HEK293 (cell line): Measurements from ENCODE around the gene TRMT44.

ENCODE experiments used
- GLI2 ChIP-seq: fragments of 450-650 bp; formaldehyde crosslinking; IDR thresholded peaks from 2 replicates; pipeline ENCODE4; 2017; ENCODE audit warnings: missing biosample characterization, missing genetic modification characterization, low read depth, borderline replicate concordance
- KLF1 ChIP-seq: fragments of 450-650 bp; formaldehyde crosslinking; IDR thresholded peaks from 2 replicates; pipeline ENCODE4 v1.5.1; 2016; ENCODE audit warnings: missing biosample characterization, missing genetic modification characterization
- KLF16 ChIP-seq: fragments of 450-650 bp; formaldehyde crosslinking; IDR thresholded peaks from 2 replicates; pipeline ENCODE4 v1.5.1; 2017; ENCODE audit warnings: missing biosample characterization, missing genetic modification characterization
- MYNN ChIP-seq: fragments of 450-650 bp; formaldehyde crosslinking; IDR thresholded peaks from 2 replicates; pipeline ENCODE4 v1.5.1; 2016; ENCODE audit warnings: missing biosample characterization, missing genetic modification characterization, borderline replicate concordance
- PRDM1 ChIP-seq: fragments of 450-650 bp; formaldehyde crosslinking; IDR thresholded peaks from 2 replicates; pipeline ENCODE4; 2016; ENCODE audit warnings: missing biosample characterization, missing genetic modification characterization
- REST ChIP-seq: fragments of 450-650 bp; formaldehyde crosslinking; IDR thresholded peaks from 2 replicates; pipeline ENCODE4 v1.5.1; 2016; ENCODE audit warnings: missing biosample characterization, missing genetic modification characterization
- ZEB2 ChIP-seq: fragments of 450-650 bp; formaldehyde crosslinking; IDR thresholded peaks from 2 replicates; pipeline ENCODE4 v1.5.1; 2016; ENCODE audit warnings: missing biosample characterization, missing genetic modification characterization
- ZNF121 ChIP-seq: fragments of 450-650 bp; formaldehyde crosslinking; IDR thresholded peaks from 2 replicates; pipeline ENCODE4 v1.5.1; 2016; ENCODE audit warnings: missing biosample characterization, missing genetic modification characterization
- ZNF140 ChIP-seq: fragments of 450-650 bp; formaldehyde crosslinking; IDR thresholded peaks from 2 replicates; pipeline ENCODE4 v1.5.1; 2016; ENCODE audit warnings: missing biosample characterization, missing genetic modification characterization
- ZNF248 ChIP-seq: fragments of 450-650 bp; formaldehyde crosslinking; IDR thresholded peaks from 2 replicates; pipeline ENCODE4 v1.5.1; 2017; ENCODE audit warnings: missing biosample characterization, missing genetic modification characterization
- ZNF311 ChIP-seq: fragments of 450-650 bp; formaldehyde crosslinking; IDR thresholded peaks from 2 replicates; pipeline ENCODE4 v1.5.1; 2017; ENCODE audit warnings: missing biosample characterization, missing genetic modification characterization, borderline replicate concordance
- ZNF549 ChIP-seq: fragments of 450-650 bp; IDR thresholded peaks from 2 replicates; pipeline ENCODE4 v1.5.1; 2018; ENCODE audit warnings: missing biosample characterization, missing genetic modification characterization, mild to moderate bottlenecking, inconsistent platforms, moderate library complexity
- ZNF792 ChIP-seq: fragments of 450-650 bp; formaldehyde crosslinking; IDR thresholded peaks from 2 replicates; pipeline ENCODE4 v1.5.1; 2016; ENCODE audit warnings: missing biosample characterization, missing genetic modification characterization
- TF ChIP-seq, protein P1 (sequence below): fragments of 450-650 bp; formaldehyde crosslinking; IDR thresholded peaks from 2 replicates; pipeline ENCODE4 v1.5.1; 2016; ENCODE audit warnings: missing biosample characterization, missing genetic modification characterization

DNA sequence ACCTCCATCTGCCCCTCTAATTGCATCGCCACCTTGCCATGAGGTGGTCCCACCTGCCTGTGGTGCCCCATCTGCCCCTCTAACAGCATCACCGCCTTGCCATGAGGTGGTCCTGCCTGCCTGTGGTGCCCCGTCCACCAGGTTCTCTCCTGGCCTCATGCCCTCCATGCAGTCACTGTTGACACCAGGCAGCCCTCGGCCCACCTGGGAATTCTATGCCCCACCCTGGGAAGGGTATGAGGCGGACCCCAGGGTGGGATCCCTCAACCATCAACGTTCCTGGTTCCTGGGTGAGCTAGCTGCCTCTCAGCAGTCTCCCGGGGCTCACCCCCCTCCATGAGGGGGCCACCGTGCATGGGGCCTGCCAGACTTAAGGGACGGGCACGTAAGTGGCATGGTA is 38.9 kb upstream of the TRMT44 start:
- TF ChIP-seq, protein P1, sequence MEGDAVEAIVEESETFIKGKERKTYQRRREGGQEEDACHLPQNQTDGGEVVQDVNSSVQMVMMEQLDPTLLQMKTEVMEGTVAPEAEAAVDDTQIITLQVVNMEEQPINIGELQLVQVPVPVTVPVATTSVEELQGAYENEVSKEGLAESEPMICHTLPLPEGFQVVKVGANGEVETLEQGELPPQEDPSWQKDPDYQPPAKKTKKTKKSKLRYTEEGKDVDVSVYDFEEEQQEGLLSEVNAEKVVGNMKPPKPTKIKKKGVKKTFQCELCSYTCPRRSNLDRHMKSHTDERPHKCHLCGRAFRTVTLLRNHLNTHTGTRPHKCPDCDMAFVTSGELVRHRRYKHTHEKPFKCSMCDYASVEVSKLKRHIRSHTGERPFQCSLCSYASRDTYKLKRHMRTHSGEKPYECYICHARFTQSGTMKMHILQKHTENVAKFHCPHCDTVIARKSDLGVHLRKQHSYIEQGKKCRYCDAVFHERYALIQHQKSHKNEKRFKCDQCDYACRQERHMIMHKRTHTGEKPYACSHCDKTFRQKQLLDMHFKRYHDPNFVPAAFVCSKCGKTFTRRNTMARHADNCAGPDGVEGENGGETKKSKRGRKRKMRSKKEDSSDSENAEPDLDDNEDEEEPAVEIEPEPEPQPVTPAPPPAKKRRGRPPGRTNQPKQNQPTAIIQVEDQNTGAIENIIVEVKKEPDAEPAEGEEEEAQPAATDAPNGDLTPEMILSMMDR (tag by site-specific recombination) = no peak
- TF ChIP-seq REST (tag by site-specific recombination) (no peak), PRDM1 (no peak), KLF1 (no peak), ZNF121 (no peak), ZNF311 (tag by site-specific recombination) (no peak), MYNN (tag by site-specific recombination) (no peak), KLF16 (tag by site-specific recombination) (no peak), ZNF248 (tag by site-specific recombination) (no peak), ZNF549 (tag by site-specific recombination) (no peak), ZEB2 (tag by site-specific recombination) (no peak), GLI2 (tag by site-specific recombination) (no peak), ZNF792 (tag by site-specific recombination) (no peak), ZNF140 (tag by site-specific recombination) (no peak)
